T47D (cell line): Measurements from ENCODE around the gene BAIAP3.
"Not testable (repeated sequence)": the region's sequence is repeated elsewhere in the genome, so short reads cannot be mapped to it uniquely, and the experiment has no call there.

ENCODE experiments used
- DNase-seq, 2 experiments: peaks; one replicate each; pipeline versions ENCODE4 v3.0.0 to v3.0.0-alpha.2; 2011 to 2012; ENCODE audit warnings: low read depth in 1 of 2, low spot score in 1 of 2
- JUND ChIP-seq: IDR thresholded peaks from 2 replicates; pipeline ENCODE4 v1.6.1; 2012; ENCODE audit warnings: low read depth
- in situ Hi-C: cut with HindIII; loops from 2 replicates; pipeline ENCODE4 v1.10.0; 2016; ENCODE audit warnings: low sequenced_read_pairs, low pct_unique_long_range_greater_than_20kb

Gene BAIAP3

DNA sequence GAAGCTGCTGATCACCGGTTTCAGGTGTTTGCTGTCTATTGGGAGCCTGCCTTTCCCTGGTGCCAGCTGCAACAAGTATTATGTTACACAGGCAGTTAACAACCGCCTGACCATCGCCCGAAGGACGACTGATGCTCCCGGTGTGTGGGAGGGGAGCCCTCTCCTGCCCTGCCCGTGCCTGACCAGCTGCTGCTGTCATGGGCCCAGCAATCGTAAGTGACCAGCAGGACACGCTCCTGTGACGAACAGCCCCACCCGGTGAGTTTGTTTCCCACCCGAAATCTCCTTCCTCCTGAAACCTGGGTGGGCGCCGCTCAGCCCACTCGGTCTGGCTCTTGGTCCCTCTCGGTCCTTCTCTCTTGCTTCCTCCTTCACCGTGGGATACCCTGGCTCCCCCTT lies 41.9 kb upstream of the BAIAP3 start:
- in situ Hi-C loops, result no loop called here

DNA sequence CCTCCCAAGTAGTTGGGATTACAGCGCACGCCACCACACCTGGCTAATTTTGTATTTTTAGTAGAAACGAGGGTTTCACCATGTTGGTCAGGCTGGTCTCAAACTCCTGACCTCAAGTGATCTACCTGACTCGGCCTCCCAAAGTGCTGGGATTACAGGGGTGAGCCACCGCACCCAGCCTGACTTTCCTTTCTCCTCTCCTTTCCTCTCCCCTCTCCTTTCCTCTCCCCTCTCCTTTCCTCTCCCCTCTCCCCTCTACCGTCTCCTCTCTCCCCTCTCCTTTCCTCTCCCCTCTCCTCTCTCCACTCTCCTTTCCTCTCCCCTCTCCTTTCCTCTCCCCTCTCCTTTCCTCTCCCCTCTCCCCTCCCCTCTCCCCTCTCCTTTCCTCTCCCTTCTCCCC lies 41.2 kb upstream of the BAIAP3 start:
- in situ Hi-C loops, DNase-seq: not testable (repeated sequence)

More for the DNA sequence above, 41.9 kb upstream of the BAIAP3 start:
- TF ChIP-seq JUND, result no peak
- DNase-seq, result no peak

DNA sequence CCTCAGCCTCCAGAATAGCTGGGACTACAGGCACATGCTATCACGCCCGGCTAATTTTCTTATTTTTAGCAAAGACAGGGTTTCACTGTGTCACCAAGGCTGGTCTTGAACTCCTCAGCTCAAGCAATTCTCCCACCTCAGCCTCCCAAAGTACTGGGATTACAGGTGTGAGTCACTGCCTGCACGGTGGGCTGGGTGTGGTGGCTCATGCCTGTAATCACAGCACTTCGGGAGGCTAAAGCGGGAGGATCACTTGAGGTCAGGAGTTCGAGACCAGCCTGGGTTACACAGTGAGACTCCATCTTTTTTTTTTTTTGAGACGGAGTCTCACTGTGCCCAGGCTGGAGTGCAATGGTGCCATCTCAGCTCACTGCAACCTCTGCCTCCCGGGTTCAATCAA lies 40.6 kb upstream of the BAIAP3 start:
- in situ Hi-C loops, DNase-seq: not testable (repeated sequence)

DNA sequence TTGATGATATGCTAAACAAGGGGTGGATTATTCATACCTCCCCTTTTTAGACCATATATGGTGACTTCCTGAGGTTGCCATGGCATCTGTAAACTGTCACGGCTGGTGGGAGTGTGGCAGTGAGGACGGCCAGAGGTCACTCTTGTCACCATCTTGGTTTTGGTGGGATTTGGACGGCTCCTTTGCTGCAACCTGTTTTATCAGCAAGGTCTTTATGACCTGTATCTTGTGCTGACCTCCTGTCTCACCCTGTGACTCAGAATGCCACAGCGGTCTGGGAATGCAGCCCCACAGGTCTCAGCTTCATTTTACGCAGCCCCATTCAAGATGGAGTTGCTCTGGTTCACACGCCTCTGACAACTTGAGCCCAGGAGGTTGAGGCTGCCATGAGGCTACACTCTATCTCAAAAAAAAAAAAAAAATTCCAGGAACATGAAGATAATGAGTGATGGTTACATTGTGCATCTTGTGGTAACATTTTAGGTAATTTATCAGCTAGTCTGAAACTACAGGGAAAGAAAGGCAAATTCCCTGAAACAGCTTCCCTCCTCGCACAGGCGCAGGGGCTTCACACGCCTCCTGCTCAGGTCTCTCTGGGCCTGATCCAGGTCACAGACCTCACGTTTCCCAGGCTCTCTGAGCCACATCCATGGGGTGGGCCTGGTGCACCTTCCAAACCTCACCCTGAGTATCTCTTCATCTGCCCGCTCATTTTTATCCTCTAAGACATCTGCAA lies 39.4 kb upstream of the BAIAP3 start:
- TF ChIP-seq JUND, result no peak
- DNase-seq, result no peak
- in situ Hi-C loops, result no loop called here

DNA sequence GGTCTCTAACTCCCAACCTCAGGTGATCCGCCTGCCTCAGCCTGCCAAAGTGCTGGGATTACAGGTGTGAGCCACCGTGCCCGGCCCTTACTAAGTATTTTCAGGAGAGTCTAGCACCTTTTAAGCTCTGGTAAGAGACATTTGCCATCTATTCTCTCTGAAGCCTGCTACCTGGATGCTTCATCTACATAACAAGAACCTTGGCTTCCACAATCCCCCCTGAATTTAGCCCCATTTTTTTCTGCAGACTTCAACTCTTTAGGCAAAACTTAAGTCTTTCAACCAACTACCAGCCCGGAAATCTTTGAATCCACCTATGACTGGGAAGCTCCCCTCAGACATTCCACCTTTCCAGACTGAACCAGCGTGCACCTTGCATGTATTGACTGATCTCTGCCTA lies 38.0 kb upstream of the BAIAP3 start:
- DNase-seq, result no peak
- TF ChIP-seq JUND, result no peak
- in situ Hi-C loops, result no loop called here

DNA sequence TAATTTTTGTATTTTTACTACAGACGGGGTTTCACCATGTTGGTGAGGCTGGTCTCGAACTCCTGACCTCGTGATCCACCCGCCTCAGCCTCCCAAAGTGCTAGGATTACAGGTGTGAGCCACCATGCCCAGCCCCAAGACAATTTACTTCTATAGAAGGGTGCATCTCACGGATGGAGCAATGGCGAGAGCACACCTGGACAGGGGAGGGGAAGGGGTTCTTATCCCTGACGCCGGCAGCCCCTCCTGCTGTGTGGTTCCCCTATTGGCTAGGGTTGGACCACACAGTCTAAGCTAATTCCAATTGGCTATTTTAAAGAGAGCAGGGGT lies 36.8 kb upstream of the BAIAP3 start:
- in situ Hi-C loops, DNase-seq: not testable (repeated sequence)

DNA sequence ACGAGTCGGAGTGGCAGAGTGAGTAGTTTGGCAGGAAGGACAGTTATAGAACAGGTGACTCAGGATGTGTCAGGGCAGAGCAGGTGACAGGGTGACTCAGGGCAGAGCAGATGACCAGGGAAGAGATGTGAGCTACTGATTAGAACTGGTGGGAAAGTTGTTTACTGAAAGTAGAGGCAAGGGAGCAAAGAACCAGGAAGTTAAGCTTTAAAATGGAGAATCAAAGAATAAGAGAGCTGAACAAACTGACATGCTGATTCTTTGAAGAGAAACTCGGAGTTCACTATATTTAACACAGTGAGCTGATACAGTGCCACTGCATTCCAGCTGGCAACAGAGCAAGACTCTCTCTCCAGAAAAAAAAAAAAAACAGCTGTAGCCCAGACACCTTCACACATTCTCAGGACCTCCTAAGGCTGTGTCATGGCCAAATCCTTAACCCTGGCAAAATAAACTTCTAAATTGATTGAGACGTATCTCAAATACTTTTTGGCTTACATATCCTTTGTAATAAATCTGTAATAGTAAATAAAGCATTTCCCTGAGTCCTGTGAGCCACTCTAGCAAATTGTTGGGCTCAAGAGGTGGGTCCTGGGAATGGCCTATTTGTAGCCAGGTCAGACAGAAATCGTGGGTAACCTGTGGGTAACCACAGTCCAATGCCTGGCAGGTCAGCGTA lies 36.3 kb upstream of the BAIAP3 start:
- no peak for TF ChIP-seq JUND
- in situ Hi-C loops, result no loop called here

DNA sequence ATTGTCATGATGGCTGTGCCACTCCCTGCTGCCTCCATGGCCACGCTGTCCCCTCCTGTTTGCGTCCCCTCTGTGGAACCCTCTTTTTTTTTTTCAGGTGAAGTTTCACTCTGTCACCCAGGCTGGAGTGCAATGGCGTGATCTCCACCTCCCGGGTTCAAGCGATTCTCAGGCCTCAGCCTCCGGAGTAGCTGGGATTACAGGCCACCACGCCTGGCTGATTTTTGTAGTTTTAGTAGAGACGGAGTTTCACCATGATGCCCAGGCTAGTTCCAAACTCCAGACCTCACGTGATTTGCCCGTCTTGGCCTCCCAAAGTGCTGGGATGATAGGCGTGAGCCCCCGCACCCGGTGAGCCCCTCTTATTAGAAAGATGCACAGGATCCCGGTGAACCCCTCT lies 35.0 kb upstream of the BAIAP3 start:
- no peak for DNase-seq
- in situ Hi-C loops, result no loop called here
- no peak for TF ChIP-seq JUND

More for the DNA sequence above, 36.3 kb upstream of the BAIAP3 start:
- peak in 1 of 2 experiments; percentile 82 for DNase-seq

DNA sequence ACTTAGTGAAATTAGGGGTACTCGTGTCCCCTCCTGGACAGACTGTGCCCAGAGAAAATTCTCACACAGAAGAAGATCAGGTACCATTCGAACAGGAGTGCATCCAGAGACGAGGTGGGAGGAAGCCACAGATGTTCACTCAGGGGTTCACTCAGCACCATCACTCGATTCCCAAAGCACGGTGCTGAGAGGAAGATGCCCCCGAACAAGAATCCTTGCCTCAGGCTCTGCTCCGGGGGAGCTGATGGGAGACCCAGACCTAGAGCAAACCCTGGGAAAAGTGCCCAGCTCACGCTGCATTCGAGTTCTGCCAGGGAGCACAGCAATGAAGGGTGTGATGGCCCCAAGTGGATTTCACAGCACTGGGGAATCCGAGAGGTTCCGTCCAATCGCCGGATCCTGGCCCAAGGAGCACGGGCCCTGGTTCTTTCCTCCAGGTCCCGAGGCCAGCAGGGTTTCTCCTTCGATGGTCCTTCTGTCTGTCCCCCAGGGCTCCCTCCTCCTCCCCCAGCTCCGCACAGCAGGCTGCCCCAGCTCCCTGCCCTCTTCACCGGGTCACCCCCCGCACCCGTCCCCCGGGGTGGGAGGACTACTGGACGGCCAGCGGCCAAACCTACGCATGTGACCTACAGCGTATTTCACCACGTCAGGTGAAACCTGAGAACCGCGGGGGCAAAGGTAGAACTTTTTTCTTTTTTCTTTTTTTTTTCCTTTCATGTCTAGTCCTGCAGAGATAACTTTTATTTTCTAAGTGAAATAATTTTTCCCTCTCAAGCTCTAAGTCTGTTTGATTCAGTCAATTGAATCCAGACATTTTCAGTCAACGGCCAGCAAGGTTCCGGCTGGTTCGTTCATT lies 34.2 kb upstream of the BAIAP3 start:
- TF ChIP-seq JUND, result no peak
- in situ Hi-C loops, result no loop called here
- DNase-seq, result peak in 1 of 2 experiments; percentile 49

DNA sequence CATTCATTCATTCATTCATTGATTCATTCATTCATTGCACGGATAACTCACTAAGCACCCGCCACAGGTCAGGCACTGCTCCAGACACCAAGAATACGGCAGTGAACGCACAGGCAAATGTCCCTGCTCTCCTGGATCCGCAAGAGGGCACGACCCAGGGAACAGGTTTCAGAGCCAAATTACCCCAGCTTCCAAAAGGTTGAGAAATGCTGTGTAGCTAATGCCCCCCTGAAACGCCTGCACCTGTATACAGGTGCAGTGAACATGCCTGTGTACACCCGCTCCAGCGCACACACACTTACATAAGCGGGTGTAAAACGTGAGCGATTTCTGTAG lies 33.6 kb upstream of the BAIAP3 start:
- no peak for TF ChIP-seq JUND
- peak in 1 of 2 experiments; percentile 24 for DNase-seq
- in situ Hi-C loops, result no loop called here

DNA sequence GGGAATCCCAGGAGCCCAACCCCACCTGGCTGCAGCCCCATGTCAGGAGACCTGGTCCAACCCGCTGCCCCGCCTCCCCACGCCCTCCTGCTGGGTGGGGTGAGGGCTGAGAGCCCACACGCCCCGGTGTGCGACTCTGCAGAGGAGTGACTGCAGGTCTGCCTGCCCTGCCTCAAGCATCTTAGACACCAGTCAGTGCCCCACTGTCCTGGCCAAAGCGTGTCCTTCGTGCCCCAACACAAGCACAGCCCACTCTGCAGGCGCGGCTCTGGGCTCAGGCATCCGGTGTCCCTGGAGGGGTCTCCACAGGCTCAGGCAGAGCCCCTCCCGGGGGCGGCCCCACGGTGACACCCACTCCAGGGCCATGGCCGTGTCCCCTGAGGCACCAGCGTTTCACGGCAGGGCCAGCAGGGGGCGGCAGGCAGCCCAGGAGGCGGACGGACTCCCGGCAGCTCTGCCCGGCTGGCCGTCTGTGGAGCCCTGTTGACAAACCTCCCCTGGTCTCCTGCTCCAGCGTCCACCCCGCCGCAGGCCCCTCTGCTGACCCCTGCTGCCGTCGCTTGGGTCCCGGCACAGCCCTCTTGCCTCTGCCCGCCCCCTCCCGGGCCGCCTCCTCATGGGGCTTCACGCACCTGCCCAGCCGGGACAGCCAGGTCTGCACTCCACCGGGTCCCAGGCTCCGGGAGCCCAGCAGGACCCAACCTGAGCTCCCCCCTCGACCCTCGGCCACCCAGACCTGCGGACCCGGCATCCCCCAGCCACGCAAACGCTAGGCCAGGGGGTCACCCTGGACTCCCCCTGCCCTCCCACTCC lies 32.6 kb upstream of the BAIAP3 start:
- no peak for TF ChIP-seq JUND
- in situ Hi-C loops, result no loop called here
- DNase-seq, result peak; percentile 69 to 82

DNA sequence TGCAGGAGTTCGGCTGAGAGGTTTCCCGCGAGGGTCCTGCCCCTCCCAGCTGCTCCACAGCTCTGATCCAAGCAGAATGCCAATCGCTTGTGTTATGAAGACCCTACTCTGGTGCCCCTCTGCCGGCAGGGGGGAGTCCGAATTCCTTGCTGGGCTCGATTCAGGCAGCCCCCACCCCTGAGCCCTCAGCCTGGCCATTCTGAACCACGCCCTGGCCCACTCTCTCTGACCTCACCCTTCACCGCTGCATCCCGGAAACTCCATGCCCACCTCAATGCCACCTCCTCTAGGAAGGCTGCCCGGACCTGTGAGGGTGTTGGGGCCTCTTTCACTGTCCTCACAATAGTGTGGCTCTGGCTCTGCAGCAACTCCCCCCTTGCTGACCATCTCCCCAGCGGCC lies 31.9 kb upstream of the BAIAP3 start:
- TF ChIP-seq JUND, result no peak
- no peak for DNase-seq
- in situ Hi-C loops, result no loop called here
